A204.1 (cell line): ENCODE results near the gene KLF18.
"Not testable (repeated sequence)": the region's sequence is repeated elsewhere in the genome, so short reads cannot be mapped to it uniquely, and the experiment has no call there.

Experiments used
- FAIRE-seq: peaks from 2 replicates; lab custom pipeline; 2012; peaks lifted over from hg19 to GRCh38; lab: Jason Lieb, UNC

Gene KLF18

GRCh38 chr1:44141531-44141930 is at the start of gene KLF18:
TSS of gene KLF18 (minus strand) at chr1:44141631. CDS start at chr1:44141631, 0 bp downstream.
- no peak for FAIRE-seq

DNA sequence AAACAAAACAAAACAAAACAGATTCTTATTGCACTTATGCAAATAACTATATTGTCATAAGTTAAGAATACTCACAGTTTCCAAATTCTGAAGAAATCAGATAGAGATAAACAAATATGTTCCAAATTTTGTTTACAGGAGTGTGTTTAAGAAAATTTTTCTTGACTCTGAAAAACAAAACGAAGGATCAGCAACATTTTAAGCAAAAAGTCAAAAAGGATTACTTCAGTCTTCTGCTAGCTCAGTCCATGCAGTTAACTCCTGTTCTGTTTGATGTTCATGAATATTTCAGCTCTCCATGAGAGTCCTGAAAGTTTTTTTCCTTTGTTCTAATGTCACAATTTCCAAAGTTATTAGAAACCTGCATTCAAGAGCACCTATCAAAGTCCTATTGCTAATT is 33.2 kb upstream of the KLF18 start:
- no peak for FAIRE-seq

DNA sequence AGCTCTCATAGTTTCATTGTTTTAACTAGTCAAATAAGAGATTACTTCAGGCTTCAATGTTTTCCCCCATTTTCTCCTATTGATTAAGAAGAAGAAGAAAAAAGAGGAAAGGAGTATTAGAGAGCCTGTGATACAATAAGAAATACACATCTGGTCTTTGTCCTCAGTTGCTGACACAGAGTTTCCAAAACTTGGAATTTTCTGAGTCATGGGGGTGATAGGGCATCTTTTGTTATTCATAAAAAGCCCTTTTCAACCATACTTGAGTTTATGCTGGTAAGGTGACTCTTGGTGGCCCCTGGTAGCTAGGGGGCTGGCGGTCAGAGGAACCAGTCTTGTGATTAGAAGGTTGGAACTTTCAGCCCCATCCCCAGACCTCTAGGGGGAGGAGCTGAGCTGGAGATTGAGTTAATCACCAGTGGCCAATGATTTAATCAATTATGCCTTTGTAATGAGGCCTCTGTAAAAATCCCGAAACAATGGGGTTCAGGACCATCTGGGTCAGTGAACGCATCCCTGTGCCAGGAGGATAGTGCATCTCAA is 28.9 kb upstream of the KLF18 start:
- FAIRE-seq = no peak

DNA sequence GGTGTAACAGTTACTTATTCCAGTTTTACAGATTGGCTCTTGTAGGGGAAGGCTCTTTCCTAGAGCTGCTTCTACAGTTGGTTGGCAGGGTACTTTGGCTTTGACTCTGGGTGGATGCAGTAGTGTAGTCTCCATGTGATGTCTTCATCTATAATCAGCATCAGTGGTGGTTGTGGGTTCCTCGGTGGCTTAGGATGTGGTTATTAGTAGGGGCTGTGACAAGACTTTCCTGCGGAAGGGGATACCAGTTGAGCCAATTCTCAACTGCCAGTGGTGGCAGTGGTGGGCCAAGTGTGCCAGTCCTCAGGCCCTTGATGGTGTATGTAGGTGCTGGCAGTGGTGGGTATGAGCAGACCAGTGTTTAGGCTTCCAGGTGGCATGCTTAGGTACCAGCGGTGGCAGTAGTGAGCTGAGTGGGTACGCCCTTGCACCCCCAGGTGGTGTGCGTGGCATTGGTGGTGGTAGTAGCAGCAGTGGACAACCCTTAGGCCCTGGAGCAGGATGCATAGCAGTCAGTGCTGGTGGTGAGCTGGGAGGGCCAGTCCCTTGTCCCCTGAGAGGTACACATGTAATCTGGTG is 27.2 kb upstream of the KLF18 start:
- no peak for FAIRE-seq

GRCh38 chr1:44161546-44161945 is 20.1 kb upstream of the KLF18 start:
- no peak for FAIRE-seq

DNA sequence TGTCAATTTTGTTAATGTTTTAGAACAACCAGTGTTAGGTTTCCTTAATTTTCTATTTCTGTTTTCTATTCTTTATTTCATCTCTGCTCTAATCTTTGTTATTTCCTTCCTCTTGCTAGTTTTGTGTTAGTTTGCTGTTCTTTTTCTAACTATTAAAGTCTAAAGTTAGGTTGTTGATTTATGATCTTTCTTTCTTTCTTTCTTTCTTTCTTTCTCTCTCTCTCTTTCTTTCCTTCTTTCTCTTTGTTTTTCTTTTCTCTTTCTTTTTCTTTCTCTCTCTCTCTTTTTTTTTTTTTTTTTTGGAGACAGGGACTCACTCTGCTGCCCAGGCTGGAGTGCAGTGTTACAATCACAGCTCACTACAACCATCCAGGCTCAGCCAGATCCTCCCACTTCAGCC is 17.4 kb upstream of the KLF18 start:
- FAIRE-seq = peak; percentile 11

- no peak for FAIRE-seq
These were observed 16.5 kb upstream of the KLF18 start for GRCh38 chr1:44157903-44158302.

GRCh38 chr1:44154049-44154448 is 12.6 kb upstream of the KLF18 start:
- no peak for FAIRE-seq

DNA sequence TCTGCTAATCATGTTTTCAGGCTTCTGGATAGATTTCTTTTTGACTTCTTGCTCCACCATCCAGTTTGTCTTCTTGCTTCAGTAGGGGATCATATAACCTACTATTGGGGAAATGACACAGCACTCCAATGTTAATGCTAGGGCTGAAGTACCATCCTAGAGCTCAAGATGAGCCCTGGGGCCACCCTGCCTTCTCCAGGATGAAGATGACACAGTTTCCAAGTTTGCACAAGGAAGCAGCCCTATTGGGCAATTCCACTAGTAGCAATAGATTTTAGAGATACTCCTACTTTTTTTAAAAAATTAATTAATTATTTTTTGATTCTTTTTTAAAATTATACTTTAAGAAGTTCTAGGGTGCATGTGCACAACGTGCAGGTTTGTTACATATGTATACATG is 11.3 kb upstream of the KLF18 start:
- FAIRE-seq = no peak

DNA sequence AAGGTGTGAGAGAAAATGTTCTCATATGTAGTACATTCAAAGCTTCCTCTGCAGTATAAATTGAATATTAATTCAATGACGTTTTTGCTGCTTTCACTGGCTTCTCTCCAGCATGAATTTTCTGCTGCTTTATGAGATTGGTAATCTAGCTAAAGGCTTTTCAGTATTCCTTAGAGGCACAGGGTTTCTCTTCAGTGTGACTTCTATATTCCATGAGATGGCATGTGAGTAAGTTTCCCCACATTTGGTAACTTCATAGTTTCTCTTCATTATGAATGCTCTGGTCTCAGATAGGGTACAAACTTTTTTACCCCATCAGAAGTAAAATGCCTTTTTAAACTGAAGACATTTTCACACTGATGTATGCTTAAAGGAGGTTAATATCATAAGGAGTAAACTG is 10.4 kb upstream of the KLF18 start:
- no peak for FAIRE-seq

DNA sequence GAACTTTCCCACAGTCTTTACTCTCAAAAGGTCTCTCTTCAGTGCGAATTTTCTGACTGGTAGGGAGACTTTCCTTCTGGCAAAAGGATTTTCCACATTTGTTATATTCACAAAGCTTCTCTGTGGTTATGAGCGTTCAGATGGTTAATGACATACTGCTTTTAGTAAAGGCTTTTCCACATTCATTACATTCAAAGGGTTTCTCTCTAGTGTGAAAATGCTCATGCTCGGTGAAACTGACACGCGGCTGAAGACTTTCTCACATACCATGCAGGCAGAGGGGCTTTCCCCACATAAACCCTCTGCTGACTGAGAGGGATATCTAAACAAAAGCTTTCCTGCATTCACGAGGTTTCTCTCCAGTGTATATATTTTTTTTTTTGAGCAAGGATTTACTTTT is 9.9 kb upstream of the KLF18 start:
- no peak for FAIRE-seq

DNA sequence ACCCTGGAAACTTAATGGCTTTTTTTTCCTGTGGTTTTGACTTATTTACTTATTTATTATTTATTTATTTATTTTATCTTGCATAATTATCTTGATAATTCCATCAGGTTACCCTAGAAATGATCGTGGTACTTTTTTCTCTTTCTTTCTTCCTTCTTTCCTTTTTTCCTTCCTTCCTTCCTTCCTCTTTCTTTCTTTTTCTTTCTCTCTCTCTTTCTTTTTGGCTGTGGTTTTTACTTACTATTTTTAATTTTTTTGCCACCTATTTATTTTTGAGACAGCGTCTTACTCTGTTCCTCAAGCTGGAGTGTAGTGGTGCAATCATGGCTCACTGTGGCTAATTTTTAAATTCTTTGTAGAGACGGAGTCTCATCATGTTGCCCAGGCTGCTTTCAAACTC is 6.2 kb upstream of the KLF18 start:
- FAIRE-seq = no peak

GRCh38 chr1:44146536-44147361 is 5.3 kb upstream of the KLF18 start:
- FAIRE-seq = no peak

GRCh38 chr1:44144962-44145756 is 3.7 kb upstream of the KLF18 start:
- no peak for FAIRE-seq

- not testable (repeated sequence) for FAIRE-seq
These were observed 1.9 kb downstream of the KLF18 start for GRCh38 chr1:44139565-44139964.

- no peak for FAIRE-seq
These were observed 3.2 kb downstream of the KLF18 start for GRCh38 chr1:44138239-44138638.

DNA sequence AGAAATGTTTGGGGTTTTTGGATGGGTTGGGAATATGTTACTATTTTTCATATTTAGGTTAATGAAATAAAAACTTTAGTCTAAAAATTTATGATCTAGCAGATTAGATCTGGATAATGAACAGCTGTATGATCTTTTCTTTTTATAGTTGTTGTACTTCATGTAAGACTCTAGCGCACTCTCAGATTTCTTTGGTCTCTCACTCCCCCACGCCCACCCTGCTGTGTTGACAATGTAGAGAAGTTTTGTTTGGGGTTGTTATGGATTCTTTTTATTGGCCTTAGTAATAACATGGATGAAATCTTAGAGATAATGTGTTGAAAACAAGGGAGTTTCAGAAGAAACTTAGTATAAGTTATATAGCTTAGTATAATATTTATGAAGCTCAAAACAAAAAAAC is 5.5 kb downstream of the KLF18 start:
- no peak for FAIRE-seq

GRCh38 chr1:44134071-44134920 is 7.1 kb downstream of the KLF18 start:
- no peak for FAIRE-seq

- no peak for FAIRE-seq
These were observed 10.0 kb downstream of the KLF18 start for GRCh38 chr1:44131411-44131810.

- FAIRE-seq = no peak
These were observed 11.6 kb downstream of the KLF18 start for GRCh38 chr1:44129616-44130500.

- FAIRE-seq = no peak
These were observed 21.0 kb downstream of the KLF18 start for GRCh38 chr1:44120398-44120949.
